K562 (cell line): ENCODE data around the gene PTPN1. TPM values are rescaled to one million over a fixed set of nuclear protein-coding genes. Genes with fewer than 3 reads are reported as not detected.

Experiments
- CBX1 ChIP-seq: sonication (generic); IDR thresholded peaks from 2 replicates; pipeline ENCODE4 v1.6.1; 2016; ENCODE audit warnings: antibody characterized with exemption, low read depth, mild to moderate bottlenecking
- CHCHD3 ChIP-seq: fragments of 250-450 bp; sonication (Bioruptor Pico); IDR thresholded peaks from 2 replicates; pipeline ENCODE4 v2.1.2; 2022; ENCODE audit warnings: mild to moderate bottlenecking
- E2F6 ChIP-seq, 2 experiments: IDR thresholded peaks; 2 replicates each; pipeline ENCODE4 v1.6.1; 2011; ENCODE audit warnings: borderline replicate concordance in 1 of 2, control low read depth in 1 of 2, low read depth in 1 of 2, low read length in 1 of 2, mild to moderate bottlenecking in 1 of 2, mixed read lengths in 1 of 2, moderate library complexity in 1 of 2; ENCODE audit not compliant: insufficient read depth in 1 of 2, insufficient read length in 1 of 2, poor library complexity in 1 of 2, severe bottlenecking in 1 of 2; ENCODE audit errors: extremely low read depth in 1 of 2
- ELK1 ChIP-seq: sonication (generic); formaldehyde crosslinking; IDR thresholded peaks from 2 replicates; pipeline ENCODE4 v1.8.1; 2022; ENCODE audit warnings: missing genetic modification reagents
- HDAC3 ChIP-seq: fragments of 450-650 bp; IDR thresholded peaks from 2 replicates; pipeline ENCODE4 v1.6.1; 2018; ENCODE audit warnings: borderline replicate concordance, mild to moderate bottlenecking, moderate library complexity; ENCODE audit not compliant: partially characterized antibody
- HDGF ChIP-seq: fragments of 450-650 bp; IDR thresholded peaks from 2 replicates; pipeline ENCODE4 v1.6.1; 2016
- HOXB6 ChIP-seq: fragments of 250-450 bp; sonication (Bioruptor Pico); IDR thresholded peaks from 2 replicates; pipeline ENCODE4 v1.5.1; 2022; ENCODE audit warnings: mild to moderate bottlenecking, borderline replicate concordance
- JUND ChIP-seq, 2 experiments: IDR thresholded peaks; 2 replicates in 1 of 2; 3 replicates in 1 of 2; pipeline ENCODE4 v1.6.1; 2011; ENCODE audit warnings: borderline replicate concordance in 2 of 2, low read depth in 2 of 2, low read length in 2 of 2, improper control_type of control experiment in 1 of 2, missing biosample characterization in 1 of 2, missing genetic modification characterization in 1 of 2, missing genetic modification reagents in 1 of 2
- L3MBTL2 ChIP-seq: fragments of 450-650 bp; IDR thresholded peaks from 2 replicates; pipeline ENCODE4 v1.6.1; 2016; ENCODE audit warnings: mild to moderate bottlenecking, moderate library complexity
- NFXL1 ChIP-seq: fragments of 450-650 bp; formaldehyde crosslinking; IDR thresholded peaks from 2 replicates; pipeline ENCODE4 v1.4.0; 2021; ENCODE audit warnings: mild to moderate bottlenecking
- polyA plus RNA-seq, 8 experiments: library from polyadenylated mRNA; depleted of rRNA in 4 of 8; stranded (reverse) in 5 of 8; unstranded in 3 of 8; fragments of >200 nt; fragmentation: Nextera tagmentation in 2 of 8; fragmentation: Illumina TruSeq in 1 of 8; extraction: Ambion mirVana in 2 of 8; extraction: Trizol in 1 of 8; gene quantifications; 2 replicates each; pipeline versions ENCODE4 v1.2.1 to v1.2.3, GENCODE V29; 2011 to 2014; ENCODE audit warnings: inconsistent platforms in 1 of 8, missing spikeins in 1 of 8
- total RNA-seq, 7 experiments: library from RNA; depleted of rRNA in 6 of 7; stranded (reverse); fragments of >200 nt in 6 of 7; fragmentation: Illumina TruSeq in 2 of 7; extraction: Trizol in 2 of 7; gene quantifications; 2 replicates each; pipeline versions ENCODE4 v1.2.1 to v1.2.3, GENCODE V29; 2011 to 2021; ENCODE audit warnings: low replicate concordance in 1 of 7

PTPN1 gene
- total and polyA plus RNA-seq, 9 of the 15 experiments (the other 6 are each of a cell fraction or from before 2014, with no cell fraction given), result 11.0 to 85.3 (median 54.0) TPM

DNA sequence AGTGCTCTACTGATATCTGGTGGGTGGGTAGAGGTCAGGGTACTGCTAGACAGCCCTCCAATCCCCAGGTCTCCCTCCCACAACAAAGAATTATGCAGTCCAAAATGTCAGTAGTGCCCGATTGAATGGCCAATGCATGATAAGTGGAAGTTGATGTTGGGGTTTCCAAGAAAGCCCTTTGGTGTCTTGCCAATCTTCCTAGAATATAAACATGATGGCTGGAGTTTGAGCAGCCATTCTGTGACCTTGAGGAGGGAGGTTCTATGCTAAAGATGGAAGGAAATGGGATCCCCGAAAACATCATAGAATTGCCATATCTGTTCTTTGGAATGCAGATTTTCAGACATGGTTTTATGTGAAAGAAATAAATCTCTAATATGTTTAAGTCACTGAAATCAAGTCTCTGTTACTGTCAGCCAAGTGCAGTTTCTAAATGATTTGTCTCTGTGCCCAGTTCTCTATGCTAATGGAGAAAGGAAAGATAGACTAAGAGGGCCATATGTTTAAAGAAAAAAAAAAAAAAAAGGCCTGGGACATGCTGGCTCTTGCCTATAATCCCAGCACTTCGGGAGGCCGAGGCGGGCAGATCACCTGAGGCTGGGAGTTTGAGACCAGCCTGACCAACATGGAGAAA lies 32.8 kb upstream of the PTPN1 start (continued):
- TF ChIP-seq E2F6 (IDR thresholded peaks at IDR 0.05; ENCODE audit: borderline replicate concordance in 1 of 2, extremely low read depth in 1 of 2, insufficient read depth in 1 of 2, insufficient read length in 1 of 2, low read depth in 1 of 2, low read length in 1 of 2, poor library complexity in 1 of 2, severe bottlenecking in 1 of 2), result peak in 1 of 2 experiments; percentile 48
- TF ChIP-seq CHCHD3 (CRISPR knock-in tag), result no peak
- no peak for TF ChIP-seq CBX1
- TF ChIP-seq HOXB6 (CRISPR knock-in tag), result no peak
- no peak for TF ChIP-seq ELK1 (CRISPR knock-in tag)
- TF ChIP-seq HDGF, result no peak
- TF ChIP-seq L3MBTL2, result no peak
- TF ChIP-seq NFXL1 (CRISPR knock-in tag), result no peak
- TF ChIP-seq HDAC3, result no peak
- TF ChIP-seq JUND (IDR thresholded peaks at IDR 0.05; ENCODE audit: borderline replicate concordance, low read depth, low read length), result no peak
- no peak for TF ChIP-seq JUND (tag; IDR thresholded peaks at IDR 0.05; ENCODE audit: borderline replicate concordance, low read depth, low read length)
- TF ChIP-seq, all 486 proteins: peak for 10
